Measurements from ENCODE around the gene ZBTB47. TPM values are rescaled to one million over a fixed set of nuclear protein-coding genes. Genes with fewer than 3 reads are reported as not detected.

Gene ZBTB47
- polyA plus RNA-seq, 1 donor (not counting 4 experiments of a cell fraction or from before 2014, with no cell fraction given) = 5.1 TPM

DNA sequence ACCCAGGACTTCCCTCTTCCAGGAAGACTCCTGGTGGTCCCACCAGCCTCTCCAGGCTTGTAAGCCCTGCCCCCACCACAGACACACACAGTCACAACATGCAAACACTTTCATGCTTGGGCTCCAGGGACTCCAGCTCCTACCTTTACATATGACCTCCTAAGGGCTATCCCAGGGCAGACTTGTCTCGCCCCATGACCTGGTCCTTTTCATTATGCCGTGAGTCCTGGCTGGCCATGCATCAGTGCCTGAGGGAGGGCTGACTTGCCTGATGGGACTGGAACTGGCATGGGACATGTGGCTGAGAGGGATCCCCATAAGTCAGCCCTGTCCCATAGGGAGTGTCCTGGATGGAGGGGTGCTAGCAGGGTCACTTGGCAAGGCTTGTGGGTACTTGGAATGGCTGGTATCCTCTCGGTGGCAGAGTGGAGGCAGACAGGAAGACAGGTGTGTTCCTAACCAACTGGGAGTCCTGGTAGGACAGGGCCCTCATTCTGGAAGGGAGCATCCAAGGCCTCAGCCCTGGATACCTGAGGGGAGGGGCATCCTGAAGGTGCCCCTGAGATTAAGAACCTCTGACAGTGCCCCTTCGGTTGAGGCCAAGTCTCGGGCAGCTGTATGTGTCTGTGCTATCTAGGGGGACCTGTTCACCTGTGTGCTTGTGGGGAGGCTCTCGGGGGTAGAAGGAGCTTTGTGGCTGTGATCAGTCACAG, 49.6 kb downstream of the ZBTB47 start:
- peaks cover 6% of the 10 kb centered on the region for H3K27me3 ChIP-seq (ENCODE audit: control insufficient read depth, extremely low read depth, insufficient read depth, low read length)
- H3K4me1 ChIP-seq (ENCODE audit: control insufficient read depth, extremely low read depth, insufficient read depth, low read length) = no peaks in the 10 kb centered on the region
- H3K4me2 ChIP-seq (ENCODE audit: control insufficient read depth, extremely low read depth, insufficient read depth, low read depth, low read length) = no peak overlapping the region
- no peak overlapping the region for H3K4me3 ChIP-seq (ENCODE audit: control insufficient read depth in 2 of 3, extremely low read depth in 1 of 3, insufficient read depth in 2 of 3, low read depth in 1 of 3, low read length in 3 of 3)
- DNase-seq (ENCODE audit: low read depth, low spot score) (no peak), FAIRE-seq (no peak)
- no peak overlapping the region for H2AFZ ChIP-seq (ENCODE audit: control insufficient read depth, low read length)
- H3K27ac ChIP-seq (ENCODE audit: control insufficient read depth, insufficient read depth, low read length) = no peak overlapping the region
- H4K20me1 ChIP-seq (ENCODE audit: control insufficient read depth, extremely low read depth, insufficient read depth, low read length) = peaks cover 4% of the 10 kb centered on the region
- no peak overlapping the region for H3K9ac ChIP-seq (ENCODE audit: control insufficient read depth, extremely low read depth, insufficient read depth, low read length)
- H3K79me2 ChIP-seq (ENCODE audit: control insufficient read depth, insufficient read depth, low read length) = no peaks in the 10 kb centered on the region
- H3K9me3 ChIP-seq (ENCODE audit: control insufficient read depth, low read depth, low read length) = no peaks in the 10 kb centered on the region
- no peaks in the 10 kb centered on the region for H3K9me1 ChIP-seq (ENCODE audit: control insufficient read depth, extremely low read depth, insufficient read depth, low read length)
- TF ChIP-seq EZH2 (IDR thresholded peaks at IDR 0.05; ENCODE audit: low read length) = no peak
- TF ChIP-seq CTCF (optimal IDR thresholded peaks at IDR 0.05 in 1 of 3, IDR thresholded peaks at IDR 0.05 in 1 of 3, conservative IDR thresholded peaks at IDR 0.05 in 1 of 3; ENCODE audit: extremely low read depth in 1 of 3, insufficient read depth in 2 of 3, low read length in 3 of 3) = no peak
- H3K36me3 ChIP-seq (ENCODE audit: control insufficient read depth in 2 of 2, extremely low read depth in 1 of 2, insufficient read depth in 2 of 2, low read length in 2 of 2) = no peaks in the 10 kb centered on the region
- dilution Hi-C loops (cut with MboI; ENCODE audit: extremely low pct_ligation_motif_present, low sequenced_read_pairs) = no loop called here

GRCh38 chr3:42703695-42704025, 50.2 kb downstream of the ZBTB47 start:
- Histone ChIP-seq H3K9ac (ENCODE audit: control insufficient read depth, extremely low read depth, insufficient read depth, low read length) (no peak overlapping the region), H4K20me1 (ENCODE audit: control insufficient read depth, extremely low read depth, insufficient read depth, low read length) (peaks cover 4% of the 10 kb centered on the region), H3K4me2 (ENCODE audit: control insufficient read depth, extremely low read depth, insufficient read depth, low read depth, low read length) (no peak overlapping the region), H3K4me1 (ENCODE audit: control insufficient read depth, extremely low read depth, insufficient read depth, low read length) (no peaks in the 10 kb centered on the region), H2AFZ (ENCODE audit: control insufficient read depth, low read length) (no peak overlapping the region), H3K27ac (ENCODE audit: control insufficient read depth, insufficient read depth, low read length) (no peak overlapping the region), H3K9me1 (ENCODE audit: control insufficient read depth, extremely low read depth, insufficient read depth, low read length) (no peaks in the 10 kb centered on the region), H3K36me3 (ENCODE audit: control insufficient read depth in 2 of 2, extremely low read depth in 1 of 2, insufficient read depth in 2 of 2, low read length in 2 of 2) (no peaks in the 10 kb centered on the region), H3K9me3 (ENCODE audit: control insufficient read depth, low read depth, low read length) (no peaks in the 10 kb centered on the region), H3K79me2 (ENCODE audit: control insufficient read depth, insufficient read depth, low read length) (no peaks in the 10 kb centered on the region), H3K4me3 (ENCODE audit: control insufficient read depth in 2 of 3, extremely low read depth in 1 of 3, insufficient read depth in 2 of 3, low read depth in 1 of 3, low read length in 3 of 3) (no peak overlapping the region), H3K27me3 (ENCODE audit: control insufficient read depth, extremely low read depth, insufficient read depth, low read length) (peaks cover 1% of the 10 kb centered on the region)
- dilution Hi-C loops (cut with MboI; ENCODE audit: extremely low pct_ligation_motif_present, low sequenced_read_pairs) = no loop called here
- no peak for TF ChIP-seq EZH2 (IDR thresholded peaks at IDR 0.05; ENCODE audit: low read length)
- no peak for TF ChIP-seq CTCF (optimal IDR thresholded peaks at IDR 0.05 in 1 of 3, IDR thresholded peaks at IDR 0.05 in 1 of 3, conservative IDR thresholded peaks at IDR 0.05 in 1 of 3; ENCODE audit: extremely low read depth in 1 of 3, insufficient read depth in 2 of 3, low read length in 3 of 3)
- FAIRE-seq (no peak), DNase-seq (ENCODE audit: low read depth, low spot score) (no peak)
